Stomach smooth muscle (tissue), 2 donors: Measurements from ENCODE around the gene AP2S1.

Experiments used
- H3K27ac ChIP-seq: one replicate; pipeline ENCODE4 v1.7.0; 2013; ENCODE audit warnings: mild to moderate bottlenecking, low read length, inconsistent platforms
- H3K27me3 ChIP-seq, 2 donors: one replicate each; pipeline ENCODE4 v1.7.0; 2013; ENCODE audit warnings: low read length in 2 of 2; ENCODE audit not compliant: insufficient read depth in 2 of 2, control insufficient read depth in 1 of 2
- H3K36me3 ChIP-seq, 2 donors: one replicate each; pipeline ENCODE4 v1.7.0; 2013; ENCODE audit warnings: low read length in 2 of 2; ENCODE audit not compliant: control insufficient read depth in 2 of 2, insufficient read depth in 2 of 2
- H3K4me1 ChIP-seq: one replicate; pipeline ENCODE4 v1.7.0; 2013; ENCODE audit warnings: low read length; ENCODE audit not compliant: control insufficient read depth, insufficient read depth
- H3K4me3 ChIP-seq, 2 donors: one replicate each; pipeline ENCODE4 v1.7.0; 2013; ENCODE audit warnings: low read length in 2 of 2
- H3K9ac ChIP-seq, 2 donors: one replicate each; pipeline ENCODE4 v1.7.0; 2013; ENCODE audit warnings: low read length in 2 of 2, mild to moderate bottlenecking in 1 of 2
- H3K9me3 ChIP-seq, 2 donors: one replicate each; pipeline ENCODE4 v1.7.0; 2013; ENCODE audit warnings: low read length in 2 of 2; ENCODE audit not compliant: control insufficient read depth in 2 of 2
- donor health status: healthy.
- donor health status: Pancreatic carcinoma.

The AP2S1 gene

DNA sequence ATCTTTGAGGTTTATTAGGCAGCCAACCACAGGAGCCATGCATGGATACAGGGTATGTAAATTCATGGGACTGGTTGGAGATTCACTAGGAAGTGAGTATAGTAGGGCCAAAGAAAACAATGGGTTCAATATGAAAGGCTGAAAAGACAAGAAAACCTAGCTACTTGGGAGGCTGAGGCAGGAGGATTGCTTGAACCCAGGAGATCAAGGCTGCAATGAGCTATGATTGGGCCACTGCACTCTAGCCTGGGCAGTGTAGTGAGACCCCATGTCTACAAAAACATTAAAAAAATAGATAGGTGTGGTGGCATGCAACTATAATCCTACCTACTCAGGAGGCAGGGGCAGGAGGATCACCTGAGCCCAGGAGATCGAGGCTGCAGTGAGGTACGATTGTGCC is 51.9 kb downstream of the AP2S1 start:
- Histone ChIP-seq H3K27ac (no peak overlapping the region), H3K4me1 (no peaks in the 10 kb centered on the region), H3K4me3 (no peak overlapping the region), H3K9ac (no peak overlapping the region), H3K9me3 (no peaks in the 10 kb centered on the region), H3K36me3 (no peaks in the 10 kb centered on the region), H3K27me3 (no peaks in the 10 kb centered on the region)

DNA sequence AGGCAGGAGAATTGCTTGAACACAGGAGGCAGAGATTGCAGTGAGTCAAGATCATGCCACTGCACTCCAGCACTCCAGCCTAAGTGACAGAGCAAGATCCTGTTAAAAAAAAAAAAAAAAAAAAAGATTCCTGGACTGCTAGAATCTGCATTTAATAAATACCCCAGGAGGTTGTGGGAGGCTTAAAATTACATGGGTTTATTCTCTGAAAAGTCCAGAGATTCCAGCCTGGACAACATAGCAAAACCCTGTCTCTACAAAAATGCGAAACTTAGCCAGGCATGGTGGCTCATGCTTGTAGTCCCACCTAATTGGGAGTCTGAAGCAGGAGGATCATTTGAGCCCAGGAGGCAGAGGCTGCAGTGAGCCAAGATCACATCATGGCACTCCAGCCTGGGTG is 52.8 kb downstream of the AP2S1 start:
- Histone ChIP-seq H3K4me3 (no peak overlapping the region), H3K9ac (no peak overlapping the region), H3K36me3 (no peaks in the 10 kb centered on the region), H3K27me3 (no peaks in the 10 kb centered on the region), H3K4me1 (no peaks in the 10 kb centered on the region), H3K27ac (no peak overlapping the region), H3K9me3 (no peaks in the 10 kb centered on the region)

DNA sequence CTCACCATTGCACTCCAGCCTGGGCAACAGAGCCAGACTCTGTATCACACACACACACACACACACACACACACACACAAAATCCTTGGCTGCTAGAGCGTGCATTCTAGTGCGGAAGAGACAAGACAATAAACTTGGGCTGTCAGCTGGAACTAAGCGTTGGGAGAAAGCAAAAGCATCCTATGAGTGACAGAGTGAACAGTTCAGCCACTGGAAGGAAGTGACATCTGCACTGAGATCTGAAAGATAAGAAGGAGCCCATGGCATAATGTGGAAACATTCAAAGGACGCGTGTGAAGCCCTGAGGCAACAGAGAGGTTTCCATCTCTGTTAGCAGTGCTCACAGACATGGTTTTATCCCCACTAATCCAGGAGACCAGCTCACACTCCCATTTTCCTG is 58.7 kb downstream of the AP2S1 start:
- no peak overlapping the region for H3K9ac ChIP-seq
- H3K4me3 ChIP-seq = no peak overlapping the region
- no peaks in the 10 kb centered on the region for H3K36me3 ChIP-seq
- no peak overlapping the region for H3K27ac ChIP-seq
- H3K4me1 ChIP-seq = peaks cover 14% of the 10 kb centered on the region
- no peaks in the 10 kb centered on the region for H3K9me3 ChIP-seq
- H3K27me3 ChIP-seq = no peaks in the 10 kb centered on the region

DNA sequence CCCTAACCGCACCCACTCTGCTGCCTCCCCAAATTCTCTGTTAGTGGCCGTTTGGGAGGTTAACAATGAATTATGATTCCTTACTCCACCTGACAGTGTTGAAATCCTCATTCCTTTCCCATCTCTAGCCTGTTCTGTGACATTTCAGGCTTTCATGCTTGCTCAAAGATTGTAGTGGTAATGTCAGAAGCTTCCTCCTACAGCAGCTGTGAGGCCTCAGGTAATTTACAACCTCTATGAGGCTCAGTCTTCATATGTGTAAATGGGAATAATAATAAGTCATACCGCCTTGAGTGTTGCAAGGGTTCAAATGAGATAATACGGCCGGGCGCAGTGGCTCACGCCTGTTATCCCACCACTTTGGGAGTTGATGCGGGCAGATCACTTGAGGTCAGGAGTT is 61.3 kb downstream of the AP2S1 start:
- Histone ChIP-seq H3K36me3 (no peaks in the 10 kb centered on the region), H3K27ac (no peak overlapping the region), H3K9ac (no peak overlapping the region), H3K4me3 (no peak overlapping the region), H3K27me3 (no peaks in the 10 kb centered on the region), H3K9me3 (no peaks in the 10 kb centered on the region), H3K4me1 (peaks cover 36% of the 10 kb centered on the region)

DNA sequence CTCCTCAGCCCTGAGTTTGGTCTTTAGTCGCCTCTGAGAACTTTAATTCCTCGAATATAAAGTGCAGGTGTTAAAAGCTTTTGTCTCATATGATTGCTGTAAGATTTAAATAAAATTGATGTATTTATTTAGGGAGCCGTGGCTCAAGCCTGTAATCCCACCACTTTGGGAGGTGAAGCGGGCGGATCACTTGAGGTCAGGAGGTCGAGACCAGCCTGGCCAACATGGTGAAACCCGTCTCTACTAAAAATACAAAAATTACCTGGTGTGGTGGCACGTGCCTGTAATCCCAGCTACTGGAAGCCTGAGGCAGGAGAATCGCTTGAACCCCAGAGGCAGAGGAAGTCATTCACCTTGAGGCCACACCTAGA is 61.7 kb downstream of the AP2S1 start:
- peaks cover 36% of the 10 kb centered on the region for H3K4me1 ChIP-seq
- H3K36me3 ChIP-seq = no peaks in the 10 kb centered on the region
- no peak overlapping the region for H3K9ac ChIP-seq
- H3K27ac ChIP-seq = no peak overlapping the region
- no peaks in the 10 kb centered on the region for H3K27me3 ChIP-seq
- peak overlapping the region; percentile 43 to 83 for H3K4me3 ChIP-seq
- H3K9me3 ChIP-seq = no peaks in the 10 kb centered on the region

DNA sequence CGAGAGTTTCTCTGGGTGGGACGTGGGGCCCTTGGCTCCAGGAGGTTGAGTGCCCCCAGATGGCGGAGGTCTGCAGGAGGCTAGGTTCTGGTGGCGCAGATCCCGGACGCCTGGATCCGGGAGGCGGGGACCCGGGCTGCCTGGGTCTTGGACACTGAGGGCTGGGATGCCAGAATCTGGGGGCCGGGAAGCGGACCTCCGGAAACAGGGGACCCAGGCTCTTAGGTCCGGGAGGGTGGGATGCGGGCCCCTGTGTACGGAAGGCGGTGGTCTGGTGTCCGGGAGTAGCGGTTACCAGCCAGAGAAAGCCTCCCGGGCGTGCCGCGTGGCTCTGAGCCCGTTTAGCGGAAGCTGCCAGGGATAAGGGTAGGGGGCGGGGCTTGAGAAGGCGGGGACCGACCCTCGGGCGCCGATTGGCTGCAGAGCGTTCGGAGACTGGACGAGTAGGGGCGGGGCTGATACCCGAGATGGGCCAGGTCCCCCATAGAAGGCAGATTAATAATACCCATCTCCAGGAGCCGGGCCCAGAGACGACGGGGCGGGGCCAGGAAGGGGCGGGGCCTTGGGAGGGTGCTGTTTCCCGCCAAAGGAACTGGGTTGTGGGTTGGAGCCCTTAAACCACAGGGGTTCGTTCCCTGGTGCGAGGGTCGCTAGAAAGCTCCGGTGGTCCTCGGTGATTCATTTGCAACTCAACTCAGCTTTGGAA is 62.2 kb downstream of the AP2S1 start, which contains the start of gene SLC1A5:
Gene SLC1A5 (minus strand): TSS at position 333 of the 706 bp plus-strand sequence. CDS start 629 bp downstream, outside the sequence.
- H3K9ac ChIP-seq = peak within 1 kb of the TSS; percentile 45 to 76
- H3K4me1 ChIP-seq = peaks cover 36% of the 10 kb centered on the region
- no peaks in the 10 kb centered on the region for H3K9me3 ChIP-seq
- peak within 1 kb of the TSS; percentile 68 to 83 for H3K4me3 ChIP-seq
- no peaks in the 10 kb centered on the region for H3K36me3 ChIP-seq
- H3K27me3 ChIP-seq = no peaks in the 10 kb centered on the region
- H3K27ac ChIP-seq = peak within 1 kb of the TSS; percentile 67
